Stimulated activated naive CD8-positive, alpha-beta T cell treated with anti-CD3 and anti-CD28 coated beads, Interleukin-15, Interleukin-2, amounts not matched to agents 100 ng/mL and 50 ng/mL, for 24 hours (primary cell): Measurements from ENCODE around the gene PDILT.
"Not testable (repeated sequence)": the region's sequence is repeated elsewhere in the genome, so short reads cannot be mapped to it uniquely, and the experiment has no call there.

Experiments
- H3K27ac Mint-ChIP-seq: one replicate; pipeline ENCODE4 v1.8.0; 2021; ENCODE audit warnings: mild to moderate bottlenecking, mixed read lengths
- H3K27me3 Mint-ChIP-seq: one replicate; pipeline ENCODE4 v1.8.0; 2021; ENCODE audit warnings: mixed read lengths
- H3K36me3 Mint-ChIP-seq: one replicate; pipeline ENCODE4 v1.8.0; 2021; ENCODE audit warnings: low read depth, mixed read lengths
- H3K4me1 Mint-ChIP-seq: one replicate; pipeline ENCODE4 v1.8.0; 2021; ENCODE audit warnings: low read depth, mixed read lengths
- H3K4me3 Mint-ChIP-seq: one replicate; pipeline ENCODE4 v1.8.0; 2021; ENCODE audit warnings: mild to moderate bottlenecking, mixed read lengths
- H3K9me3 Mint-ChIP-seq: one replicate; pipeline ENCODE4 v1.8.0; 2021; ENCODE audit warnings: mixed read lengths

PDILT gene

DNA sequence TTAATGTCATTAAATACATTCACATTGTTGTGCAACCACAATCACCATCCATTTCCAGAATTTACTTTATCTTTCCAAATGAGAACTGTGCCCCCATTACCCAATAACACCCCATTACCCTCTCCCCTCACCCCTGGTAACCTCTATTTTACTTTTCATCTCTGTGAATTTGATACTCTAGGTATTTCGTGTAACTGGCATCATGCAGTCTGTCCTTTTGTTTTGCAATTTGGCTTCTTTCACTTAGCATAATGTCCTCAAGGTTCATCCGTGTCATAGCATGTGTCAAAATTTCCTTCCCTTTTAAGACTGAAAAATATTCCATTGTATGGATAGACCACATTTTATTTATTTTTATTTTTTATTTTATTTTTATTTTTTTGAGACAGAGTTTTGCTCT, 17.2 kb upstream of the PDILT start:
- H3K9me3 Mint-ChIP-seq, H3K36me3 Mint-ChIP-seq, H3K4me3 Mint-ChIP-seq, H3K4me1 Mint-ChIP-seq, H3K27ac Mint-ChIP-seq, H3K27me3 Mint-ChIP-seq: not testable (repeated sequence)

DNA sequence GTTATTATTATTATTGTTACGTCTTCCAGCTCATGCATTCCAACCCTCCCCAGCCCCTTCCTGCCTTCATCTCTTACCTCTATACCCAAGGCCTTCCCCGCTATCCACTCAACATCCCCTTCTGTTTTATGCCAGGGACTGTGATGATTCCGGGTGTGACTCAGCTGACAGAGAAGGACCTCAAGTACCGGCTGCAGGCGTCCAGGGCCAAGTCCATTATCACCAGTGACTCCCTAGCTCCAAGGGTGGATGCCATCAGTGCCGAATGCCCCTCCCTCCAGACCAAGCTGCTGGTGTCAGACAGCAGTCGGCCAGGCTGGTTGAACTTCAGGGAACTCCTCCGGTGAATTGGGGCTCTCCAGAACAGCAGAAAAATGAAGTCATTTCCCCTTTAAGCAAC, 14.6 kb upstream of the PDILT start:
- H3K36me3 Mint-ChIP-seq, H3K4me1 Mint-ChIP-seq, H3K9me3 Mint-ChIP-seq: not testable (repeated sequence)

DNA sequence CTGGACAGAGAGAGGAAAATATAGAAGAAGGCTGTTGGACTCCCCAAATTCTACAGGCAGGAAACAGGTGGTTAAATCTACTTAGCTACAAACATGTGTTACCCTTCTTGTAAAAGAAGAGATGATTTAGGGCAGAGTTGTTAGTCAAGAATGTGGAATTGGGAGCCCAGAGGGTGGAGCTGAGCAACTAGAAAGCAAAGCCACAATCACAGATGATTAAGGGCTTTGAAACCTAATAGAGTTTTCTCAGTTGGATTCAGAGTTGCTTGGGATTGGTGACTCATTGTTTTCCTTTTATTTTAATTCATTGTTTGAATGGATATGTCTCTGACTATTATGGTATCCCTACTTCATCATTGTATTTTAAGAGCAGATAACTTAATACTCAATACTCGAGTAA, 11.0 kb upstream of the PDILT start:
- Mint-ChIP-seq H3K36me3 (no peaks in the 10 kb centered on the region), H3K4me3 (no peak overlapping the region), H3K27me3 (peaks cover 9% of the 10 kb centered on the region), H3K9me3 (no peaks in the 10 kb centered on the region), H3K4me1 (no peaks in the 10 kb centered on the region), H3K27ac (no peak overlapping the region)

More for the DNA sequence above, 14.6 kb upstream of the PDILT start:
- not testable (repeated sequence) for H3K27me3 Mint-ChIP-seq, H3K27ac Mint-ChIP-seq, H3K4me3 Mint-ChIP-seq

DNA sequence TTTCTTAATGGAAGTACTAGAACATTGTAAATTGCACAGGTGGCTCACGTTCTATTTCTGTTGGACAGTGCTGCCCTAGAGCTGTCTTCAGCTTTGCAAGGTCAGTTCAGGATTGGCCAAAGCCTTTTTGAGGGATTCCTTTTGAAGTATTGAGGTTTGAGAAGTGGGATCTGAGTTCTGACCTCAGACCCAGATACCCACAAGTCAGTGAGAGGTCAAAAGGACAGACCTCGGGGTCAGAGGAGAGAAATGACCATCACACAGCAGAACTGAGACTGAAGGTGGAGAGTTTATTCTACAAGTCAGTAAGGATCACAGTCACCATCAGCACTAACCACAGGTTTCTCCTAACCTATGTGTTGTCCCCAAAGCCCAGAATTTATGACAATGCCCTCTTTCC, 6.5 kb upstream of the PDILT start:
- Mint-ChIP-seq H3K27ac (no peak overlapping the region), H3K9me3 (no peaks in the 10 kb centered on the region), H3K36me3 (no peaks in the 10 kb centered on the region), H3K27me3 (peaks cover 6% of the 10 kb centered on the region), H3K4me3 (no peak overlapping the region), H3K4me1 (no peaks in the 10 kb centered on the region)

DNA sequence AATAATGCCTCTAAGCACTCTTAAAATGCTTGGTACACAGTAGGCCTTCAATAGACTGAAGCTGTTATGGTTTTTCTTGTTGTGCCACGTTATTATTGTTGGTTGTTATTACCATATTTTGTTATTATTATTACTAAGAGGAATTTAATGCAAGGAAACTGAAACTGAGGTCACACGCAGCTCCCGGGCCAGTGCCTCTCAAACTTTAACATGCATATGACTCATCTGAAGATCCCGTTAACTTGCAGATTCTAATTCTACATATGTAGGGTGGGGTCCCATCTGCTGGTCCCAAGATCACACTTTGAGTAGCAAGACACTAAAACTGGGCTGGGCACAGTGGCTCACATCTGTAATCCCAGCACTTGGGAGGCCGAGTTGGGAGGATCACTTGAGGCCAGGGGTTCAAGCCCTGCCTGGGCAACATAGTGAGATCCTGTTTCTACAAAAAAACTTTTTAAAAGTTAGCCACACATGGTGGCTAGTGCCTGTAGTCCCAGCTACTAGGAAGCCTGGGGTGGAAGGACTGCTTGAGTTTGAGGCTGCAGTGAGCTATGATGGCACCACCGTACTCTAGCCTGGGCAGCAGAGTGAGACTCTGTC, 5.7 kb upstream of the PDILT start:
- Mint-ChIP-seq H3K9me3 (no peaks in the 10 kb centered on the region), H3K27me3 (peaks cover 9% of the 10 kb centered on the region), H3K27ac (no peak overlapping the region), H3K36me3 (no peaks in the 10 kb centered on the region), H3K4me1 (no peaks in the 10 kb centered on the region), H3K4me3 (no peak overlapping the region)

DNA sequence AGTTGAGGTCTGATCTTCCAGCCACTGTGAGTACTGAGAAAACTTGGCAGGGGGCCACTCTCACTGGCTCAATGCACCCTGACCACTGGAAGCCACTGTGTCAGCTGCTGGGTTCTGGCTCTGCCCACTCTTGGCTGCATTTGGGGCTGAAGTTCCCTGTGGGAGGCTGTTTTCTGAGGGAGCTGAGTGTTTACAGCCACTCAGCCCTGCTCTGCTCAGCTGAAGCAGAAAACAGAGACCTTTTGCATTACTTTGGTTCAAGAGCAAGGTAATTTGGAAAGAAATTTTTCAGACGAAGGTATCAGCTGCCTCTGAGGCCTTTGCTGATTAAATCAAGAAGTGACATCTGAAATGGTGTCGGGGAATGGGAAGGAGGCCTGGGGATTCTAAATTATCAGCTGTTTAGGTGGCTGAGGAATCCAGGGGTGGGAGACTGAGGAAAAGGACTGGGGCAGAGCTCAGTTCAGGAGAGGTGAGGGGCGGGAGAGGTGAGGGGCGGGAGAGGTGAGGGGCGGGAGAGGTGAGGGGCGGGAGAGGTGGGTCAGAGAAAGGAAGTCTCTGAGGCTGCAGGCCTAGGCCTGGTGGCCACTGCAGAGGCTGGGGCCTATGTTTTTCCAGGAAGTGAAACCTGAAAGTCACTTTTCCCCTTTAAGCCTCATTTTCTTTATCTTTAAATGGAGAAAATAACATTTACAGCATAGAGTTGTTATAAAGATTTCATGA, 5.0 kb upstream of the PDILT start, which contains the start of gene ACSM5:
Gene ACSM5, plus strand, starts transcription at position 137 of the 723 bp plus-strand sequence. CDS start 1,951 bp downstream, outside the sequence.
- H3K27ac Mint-ChIP-seq, result no peak within 1 kb of the TSS
- peaks cover 9% of the 10 kb centered on the region for H3K27me3 Mint-ChIP-seq
- H3K4me3 Mint-ChIP-seq, result no peak within 1 kb of the TSS
- no peaks in the 10 kb centered on the region for H3K4me1 Mint-ChIP-seq
- H3K36me3 Mint-ChIP-seq, result no peaks in the 10 kb centered on the region
- no peaks in the 10 kb centered on the region for H3K9me3 Mint-ChIP-seq

DNA sequence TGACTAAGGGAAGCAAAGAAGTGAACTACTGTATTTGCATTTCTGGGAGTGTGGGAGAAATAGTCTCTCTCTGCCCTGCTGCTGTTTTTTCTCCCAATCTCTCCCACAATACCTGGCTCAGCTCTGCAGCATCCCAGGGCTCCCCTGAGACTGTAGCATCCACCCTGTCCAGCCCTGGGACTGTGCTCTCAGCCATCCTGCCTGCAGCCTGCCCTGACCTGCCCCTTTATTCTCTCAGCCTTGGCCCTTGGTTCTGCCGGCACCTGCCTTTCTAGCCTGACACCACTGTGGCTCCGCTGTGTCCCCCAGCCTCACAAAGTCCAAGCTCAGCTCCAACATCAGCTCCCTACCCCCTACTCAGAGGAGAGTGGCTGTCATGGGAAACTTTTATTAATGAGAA, 1.9 kb downstream of the PDILT start:
- Mint-ChIP-seq H3K27ac (no peak overlapping the region), H3K36me3 (no peaks in the 10 kb centered on the region), H3K9me3 (no peaks in the 10 kb centered on the region), H3K27me3 (peaks cover 9% of the 10 kb centered on the region), H3K4me3 (no peak overlapping the region), H3K4me1 (no peaks in the 10 kb centered on the region)

DNA sequence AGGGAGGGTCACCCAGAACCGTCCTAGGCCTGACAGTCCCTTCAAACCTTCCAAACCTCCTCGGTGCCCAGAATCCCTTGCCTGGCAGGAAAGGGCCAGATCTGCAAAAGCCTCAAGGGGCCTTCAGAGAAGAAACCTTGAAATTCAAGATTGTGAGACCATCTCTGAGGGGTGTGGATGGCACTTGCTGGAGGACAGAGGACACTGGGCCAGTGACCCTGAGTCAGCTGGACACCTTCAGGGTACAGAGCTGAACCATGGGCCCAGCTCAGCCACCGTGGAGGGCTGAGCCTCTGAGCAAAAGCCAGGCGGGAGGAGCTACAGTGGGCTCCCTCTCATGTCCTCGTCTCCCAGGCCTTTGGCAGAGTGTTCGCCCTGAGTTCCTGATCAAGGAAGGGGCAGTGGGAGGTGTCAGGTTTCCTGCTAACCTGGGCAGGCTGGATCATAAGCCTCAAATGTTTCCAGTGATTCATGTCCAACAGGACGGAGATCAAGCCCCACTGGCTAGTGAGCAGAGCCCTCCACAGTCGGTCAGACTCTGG, 3.0 kb downstream of the PDILT start:
- H3K9me3 Mint-ChIP-seq, result no peaks in the 10 kb centered on the region
- H3K27me3 Mint-ChIP-seq, result peaks cover 6% of the 10 kb centered on the region
- no peaks in the 10 kb centered on the region for H3K4me1 Mint-ChIP-seq
- no peak overlapping the region for H3K4me3 Mint-ChIP-seq
- H3K27ac Mint-ChIP-seq, result no peak overlapping the region
- H3K36me3 Mint-ChIP-seq, result no peaks in the 10 kb centered on the region

DNA sequence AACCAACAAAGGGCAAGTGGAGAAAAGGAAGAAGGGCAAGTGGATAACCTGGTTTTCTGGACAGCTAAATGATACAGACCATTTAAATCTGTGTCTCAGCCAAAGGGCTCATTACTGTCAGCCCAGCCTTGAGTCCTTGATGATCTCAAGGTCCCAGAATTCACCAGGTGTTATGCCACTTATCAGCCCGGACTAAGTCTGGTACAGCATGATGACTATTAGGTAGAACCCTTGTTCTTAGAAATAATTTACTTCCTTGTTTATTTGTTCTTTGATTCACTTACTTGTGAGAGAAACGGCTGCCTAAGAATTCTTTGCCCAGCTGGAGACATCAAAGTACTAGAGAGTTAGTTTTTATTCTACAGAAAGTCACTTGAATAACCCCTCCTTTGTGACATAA, 3.5 kb downstream of the PDILT start:
- Mint-ChIP-seq H3K27ac (no peak overlapping the region), H3K27me3 (peaks cover 3% of the 10 kb centered on the region), H3K4me3 (no peak overlapping the region), H3K9me3 (no peaks in the 10 kb centered on the region), H3K4me1 (no peaks in the 10 kb centered on the region), H3K36me3 (no peaks in the 10 kb centered on the region)

DNA sequence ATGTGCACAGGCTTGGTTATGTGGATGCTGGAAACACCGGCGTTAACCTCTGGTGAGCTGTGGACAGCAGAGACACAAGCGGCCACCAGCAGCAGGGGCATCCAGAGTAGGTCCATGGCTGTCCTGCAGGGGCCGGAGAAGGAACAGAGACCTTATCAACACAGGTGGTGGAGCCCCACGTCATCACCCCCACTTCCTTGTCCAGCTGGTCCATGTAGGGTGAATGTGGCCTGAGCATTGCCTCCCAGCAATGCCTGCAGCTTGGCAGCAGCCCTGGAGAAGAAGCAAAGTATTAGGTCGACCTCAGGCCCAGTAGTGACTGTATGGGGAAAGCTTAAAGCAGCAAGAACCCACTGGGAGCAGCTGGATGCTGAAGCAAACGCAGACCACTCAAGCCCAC, 5.4 kb downstream of the PDILT start:
- Mint-ChIP-seq H3K4me3 (no peak overlapping the region), H3K27ac (no peak overlapping the region)

DNA sequence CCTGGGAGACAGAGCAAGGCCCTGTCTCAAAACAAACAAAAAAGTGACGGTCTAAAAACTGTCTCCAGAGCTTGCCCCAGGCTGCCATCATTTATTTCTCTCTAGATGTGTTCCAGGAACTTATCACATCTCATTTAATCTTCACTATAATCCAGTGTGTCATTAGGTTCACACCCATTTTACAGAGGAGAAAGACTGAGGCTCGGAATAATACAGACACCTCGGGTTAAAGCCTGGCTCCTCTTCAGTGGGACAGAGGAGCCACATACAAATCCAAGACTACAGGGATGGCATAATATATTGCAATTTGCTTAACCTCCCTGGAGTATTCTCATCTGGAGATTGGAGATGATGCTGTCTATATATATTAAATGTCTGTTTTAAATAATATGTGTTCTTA, 5.9 kb downstream of the PDILT start:
- H3K36me3 Mint-ChIP-seq, result no peaks in the 10 kb centered on the region
- no peak overlapping the region for H3K4me3 Mint-ChIP-seq
- no peak overlapping the region for H3K27ac Mint-ChIP-seq
- no peaks in the 10 kb centered on the region for H3K4me1 Mint-ChIP-seq
- H3K27me3 Mint-ChIP-seq, result no peaks in the 10 kb centered on the region
- no peaks in the 10 kb centered on the region for H3K9me3 Mint-ChIP-seq

More for the DNA sequence above, 5.4 kb downstream of the PDILT start:
- no peaks in the 10 kb centered on the region for H3K9me3 Mint-ChIP-seq
- H3K27me3 Mint-ChIP-seq, result no peaks in the 10 kb centered on the region
- no peaks in the 10 kb centered on the region for H3K4me1 Mint-ChIP-seq
- no peaks in the 10 kb centered on the region for H3K36me3 Mint-ChIP-seq

DNA sequence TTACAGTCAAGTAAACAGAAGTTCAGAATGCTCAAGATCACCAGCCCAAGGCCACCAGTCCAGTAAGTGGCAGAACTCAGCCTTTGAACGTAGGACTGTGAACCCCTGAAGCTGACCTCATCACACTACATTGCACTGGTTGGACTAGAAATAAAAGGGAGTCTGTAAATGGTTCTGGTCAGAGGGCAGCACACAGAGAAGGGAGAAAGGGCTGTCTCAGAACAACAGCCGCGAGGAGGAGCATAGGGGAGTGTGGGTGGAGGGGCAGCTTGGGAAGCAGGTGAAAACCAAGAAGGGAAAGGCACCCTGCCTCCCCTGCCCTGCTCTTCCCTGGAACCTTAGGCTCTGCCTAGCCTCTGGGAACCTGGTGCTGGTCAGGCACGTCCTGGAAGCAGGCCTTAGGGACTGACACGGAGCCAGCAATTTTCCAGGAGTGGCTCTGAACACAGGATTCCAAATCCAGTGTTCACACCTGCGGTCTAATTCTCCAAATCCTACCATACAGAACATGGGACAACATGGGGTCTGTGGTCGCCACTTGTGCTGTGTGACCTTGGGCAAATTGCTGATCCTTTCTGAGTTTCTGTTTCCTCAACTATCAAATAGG, 7.0 kb downstream of the PDILT start:
- no peak overlapping the region for H3K27ac Mint-ChIP-seq
- no peak overlapping the region for H3K4me3 Mint-ChIP-seq
- no peaks in the 10 kb centered on the region for H3K9me3 Mint-ChIP-seq
- H3K36me3 Mint-ChIP-seq, result no peaks in the 10 kb centered on the region
- no peaks in the 10 kb centered on the region for H3K4me1 Mint-ChIP-seq
- no peaks in the 10 kb centered on the region for H3K27me3 Mint-ChIP-seq

DNA sequence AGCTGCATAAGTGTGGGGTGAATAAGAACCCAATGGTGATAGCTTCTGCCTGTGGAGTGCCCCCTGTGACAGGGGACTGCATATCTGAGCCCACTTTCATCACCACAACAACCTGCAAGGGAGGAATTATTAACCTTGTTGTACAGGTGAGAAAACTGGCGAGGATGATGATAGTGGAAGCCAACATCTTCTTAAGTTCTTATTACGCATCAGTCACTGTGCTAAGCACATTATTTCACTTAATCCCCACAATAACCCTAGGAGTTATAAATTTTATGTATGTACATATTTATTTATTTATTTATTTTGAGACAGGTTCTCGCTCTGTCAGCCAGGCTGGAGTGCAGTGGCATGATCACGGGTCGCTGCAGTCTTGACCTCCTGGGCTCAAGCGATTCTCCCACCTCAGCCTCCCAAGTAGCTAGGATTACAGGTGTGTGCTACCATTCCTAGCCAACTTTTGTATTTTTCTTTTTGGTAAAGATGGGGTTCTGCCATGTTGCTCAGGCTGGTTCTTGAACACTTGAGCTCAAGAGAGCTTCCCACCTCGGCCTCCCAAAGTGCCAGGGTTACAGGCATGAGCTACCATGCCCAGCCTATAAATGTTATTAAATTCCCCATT, 7.6 kb downstream of the PDILT start:
- no peaks in the 10 kb centered on the region for H3K36me3 Mint-ChIP-seq
- no peaks in the 10 kb centered on the region for H3K4me1 Mint-ChIP-seq
- H3K9me3 Mint-ChIP-seq, result no peaks in the 10 kb centered on the region
- no peaks in the 10 kb centered on the region for H3K27me3 Mint-ChIP-seq
- no peak overlapping the region for H3K27ac Mint-ChIP-seq
- no peak overlapping the region for H3K4me3 Mint-ChIP-seq

DNA sequence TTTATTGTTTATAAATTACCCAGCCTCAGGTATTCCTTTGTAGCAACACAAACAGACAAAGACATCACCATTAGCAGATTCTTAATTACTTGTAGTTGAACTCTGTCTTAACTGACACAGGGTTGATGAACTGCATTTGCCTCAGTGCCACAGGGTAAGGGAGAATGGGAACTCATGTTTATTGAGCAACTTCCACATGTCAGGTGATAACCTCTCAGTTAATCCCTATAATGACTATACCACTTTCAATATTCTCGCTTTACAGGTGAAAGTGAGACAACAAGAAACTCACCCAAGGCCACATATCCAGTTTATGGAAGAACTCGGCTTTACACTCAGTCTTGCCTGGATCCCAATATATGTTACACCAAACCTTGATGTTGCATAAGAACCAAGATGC, 8.6 kb downstream of the PDILT start:
- Mint-ChIP-seq H3K4me1 (no peaks in the 10 kb centered on the region), H3K4me3 (no peak overlapping the region), H3K36me3 (no peaks in the 10 kb centered on the region), H3K27me3 (no peaks in the 10 kb centered on the region), H3K9me3 (no peaks in the 10 kb centered on the region), H3K27ac (no peak overlapping the region)
